Smooth muscle cell (in vitro differentiated cells): Measurements from ENCODE around the gene PCDHGB6. TPM values are rescaled to one million over a fixed set of nuclear protein-coding genes. Genes with fewer than 3 reads are reported as not detected.

Experiments used
- DNase-seq: peaks from one replicate; lab custom pipeline; 2025; ENCODE audit not compliant: unreplicated experiment; lab: John Stamatoyannopoulos, UW
- H2AFZ ChIP-seq: fragments of 200-600 bp; sonication (generic); 2 replicates; pipeline ENCODE4 v1.6.0; 2016; ENCODE audit warnings: antibody characterized with exemption, low read depth, mild to moderate bottlenecking
- H3F3A ChIP-seq: fragments of 200-600 bp; sonication (generic); 2 replicates; pipeline ENCODE4 v1.6.0; 2017; ENCODE audit warnings: antibody characterized with exemption, low read depth
- H3K27ac ChIP-seq: fragments of 200-600 bp; sonication (generic); 2 replicates; pipeline ENCODE4 v1.5.1; 2016; ENCODE audit warnings: low read depth, mild to moderate bottlenecking
- H3K27me3 ChIP-seq: fragments of 200-600 bp; sonication (generic); 2 replicates; pipeline ENCODE4 v1.6.1; 2016; ENCODE audit warnings: low read depth, mild to moderate bottlenecking
- H3K36me3 ChIP-seq: fragments of 200-600 bp; sonication (generic); 2 replicates; pipeline ENCODE4 v1.5.1; 2016; ENCODE audit warnings: low read depth
- H3K4me1 ChIP-seq: fragments of 200-600 bp; sonication (generic); 2 replicates; pipeline ENCODE4 v1.5.1; 2016; ENCODE audit warnings: low read depth
- H3K4me2 ChIP-seq: fragments of 200-600 bp; sonication (generic); 2 replicates; pipeline ENCODE4 v1.6.0; 2016; ENCODE audit warnings: mild to moderate bottlenecking
- H3K4me3 ChIP-seq: fragments of 200-600 bp; sonication (generic); 2 replicates; pipeline ENCODE4 v1.5.1; 2016; ENCODE audit warnings: mild to moderate bottlenecking
- H3K79me2 ChIP-seq: fragments of 200-600 bp; sonication (generic); 2 replicates; pipeline ENCODE4 v1.6.0; 2016; ENCODE audit warnings: low read depth, mild to moderate bottlenecking
- H3K9ac ChIP-seq: fragments of 200-600 bp; sonication (generic); 2 replicates; pipeline ENCODE4 v1.6.0; 2016; ENCODE audit warnings: low read depth
- H3K9me3 ChIP-seq: fragments of 200-600 bp; sonication (generic); replicated peaks from 2 replicates; pipeline ENCODE4 v1.5.1; 2016; ENCODE audit warnings: low read depth
- H4K20me1 ChIP-seq: fragments of 200-600 bp; sonication (generic); 2 replicates; pipeline ENCODE4 v1.6.0; 2016; ENCODE audit warnings: low read depth
- CTCF ChIP-seq: fragments of 200-600 bp; sonication (generic); IDR thresholded peaks from 2 replicates; pipeline ENCODE4 v1.5.1; 2017; ENCODE audit warnings: borderline replicate concordance, mild to moderate bottlenecking, antibody characterized with exemption; ENCODE audit not compliant: insufficient read depth, poor library complexity, severe bottlenecking
- WGBS: methylation state at CpG from one replicate; pipeline ENCODE4 v1.1.7; 2016; ENCODE audit warnings: low lambda C conversion rate; 5-methylcytosine and 5-hydroxymethylcytosine counted together
- polyA plus RNA-seq: library from polyadenylated mRNA; unstranded; fragments of >200 nt; fragmentation: Nextera tagmentation; extraction: Ambion mirVana; gene quantifications from 2 replicates; pipeline ENCODE4 v1.2.1, GENCODE V29; 2016
- total RNA-seq: library from RNA; depleted of rRNA; stranded (reverse); fragments of >200 nt; gene quantifications from 2 replicates; pipeline ENCODE4 v1.2.3, GENCODE V29; 2014

The PCDHGB6 gene
- total and polyA plus RNA-seq, 2 experiments from 2014 or later = 12.3 to 17.1 TPM

DNA sequence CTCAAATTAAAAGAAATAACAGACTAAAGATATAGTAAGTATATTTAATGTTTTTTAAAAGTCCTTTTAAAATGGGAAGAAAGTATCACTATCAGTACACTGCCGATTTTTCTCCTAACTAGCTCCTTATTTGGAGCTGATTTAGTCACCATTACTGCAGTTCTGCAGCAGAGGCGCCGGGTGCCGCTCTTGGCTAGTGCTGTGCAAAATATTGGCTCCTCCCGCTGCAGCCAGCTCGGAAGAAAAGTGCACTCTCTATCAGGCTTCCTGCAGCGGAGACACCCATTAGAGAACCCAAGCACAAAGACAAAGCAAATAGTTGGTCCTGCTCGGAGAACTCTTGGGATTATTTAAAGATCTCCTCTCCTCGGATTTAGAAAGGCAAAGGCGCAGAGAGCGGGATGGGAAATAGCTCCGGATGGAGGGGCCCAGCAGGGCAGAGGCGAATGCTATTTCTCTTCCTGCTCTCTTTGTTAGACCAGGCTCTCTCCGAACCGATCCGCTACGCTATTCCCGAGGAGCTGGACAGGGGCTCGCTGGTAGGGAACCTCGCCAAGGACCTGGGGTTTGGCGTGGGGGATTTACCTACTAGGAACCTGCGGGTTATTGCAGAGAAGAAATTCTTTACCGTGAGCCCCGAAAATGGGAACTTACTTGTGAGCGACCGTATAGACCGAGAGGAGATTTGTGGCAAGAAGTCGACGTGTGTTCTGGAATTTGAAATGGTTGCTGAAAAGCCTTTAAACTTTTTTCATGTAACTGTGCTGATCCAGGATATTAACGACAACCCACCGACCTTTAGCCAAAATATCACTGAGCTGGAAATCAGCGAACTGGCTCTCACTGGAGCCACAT, 37.6 kb upstream of the PCDHGB6 start, which contains the start of gene PCDHGB3:
TSS of gene PCDHGB3 (plus strand) at position 249 of the 855 bp plus-strand sequence. CDS start at position 402, 153 bp downstream.
- H3K4me1 ChIP-seq = no peaks in the 10 kb centered on the region
- no peaks in the 10 kb centered on the region for H3F3A ChIP-seq
- 89% methylated on average over 32 of the region's 32 CpGs for WGBS
- H2AFZ ChIP-seq = no peak within 1 kb of the TSS
- no peaks in the 10 kb centered on the region for H3K27me3 ChIP-seq
- no peak for DNase-seq
- peaks cover 15% of the 10 kb centered on the region for H3K9me3 ChIP-seq
- no peak within 1 kb of the TSS for H3K27ac ChIP-seq
- no peaks in the 10 kb centered on the region for H4K20me1 ChIP-seq
- no peak for TF ChIP-seq CTCF
- no peaks in the 10 kb centered on the region for H3K36me3 ChIP-seq
- H3K4me2 ChIP-seq = no peak within 1 kb of the TSS
- no peaks in the 10 kb centered on the region for H3K79me2 ChIP-seq
- H3K4me3 ChIP-seq = no peak within 1 kb of the TSS
- no peak within 1 kb of the TSS for H3K9ac ChIP-seq

DNA sequence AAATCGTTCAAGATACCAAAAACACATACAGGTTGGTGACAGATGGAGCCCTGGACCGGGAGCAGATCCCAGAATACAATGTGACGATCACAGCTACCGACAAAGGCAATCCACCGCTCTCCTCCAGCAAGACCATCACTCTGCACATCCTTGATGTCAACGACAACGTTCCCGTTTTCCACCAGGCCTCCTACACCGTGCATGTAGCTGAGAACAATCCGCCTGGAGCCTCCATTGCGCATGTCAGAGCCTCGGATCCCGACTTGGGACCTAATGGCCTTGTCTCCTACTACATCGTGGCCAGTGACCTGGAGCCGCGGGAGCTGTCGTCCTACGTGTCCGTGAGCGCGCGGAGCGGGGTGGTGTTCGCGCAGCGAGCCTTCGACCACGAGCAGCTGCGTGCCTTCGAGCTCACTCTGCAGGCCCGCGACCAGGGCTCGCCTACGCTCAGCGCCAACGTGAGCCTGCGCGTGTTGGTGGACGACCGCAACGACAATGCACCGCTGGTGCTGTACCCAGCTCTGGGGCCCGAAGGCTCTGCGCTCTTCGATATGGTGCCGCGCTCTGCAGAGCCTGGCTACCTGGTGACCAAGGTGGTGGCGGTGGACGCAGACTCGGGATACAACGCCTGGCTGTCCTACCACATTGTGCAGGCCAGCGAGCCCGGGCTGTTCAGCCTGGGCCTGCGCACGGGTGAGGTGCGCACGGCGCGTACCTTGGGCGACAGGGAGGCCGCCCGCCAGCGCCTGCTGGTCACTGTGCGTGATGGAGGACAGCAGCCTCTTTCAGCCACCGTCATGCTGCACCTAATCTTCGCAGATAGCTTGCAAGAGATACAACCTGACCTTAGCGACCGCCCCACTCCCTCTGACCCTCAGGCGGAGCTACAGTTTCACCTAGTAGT, 36.0 kb upstream of the PCDHGB6 start:
- H3K4me1 ChIP-seq = no peaks in the 10 kb centered on the region
- no peaks in the 10 kb centered on the region for H3F3A ChIP-seq
- no peak overlapping the region for H2AFZ ChIP-seq
- H4K20me1 ChIP-seq = no peaks in the 10 kb centered on the region
- peaks cover 10% of the 10 kb centered on the region for H3K9me3 ChIP-seq
- no peak overlapping the region for H3K27ac ChIP-seq
- no peaks in the 10 kb centered on the region for H3K79me2 ChIP-seq
- no peak overlapping the region for H3K9ac ChIP-seq
- no peaks in the 10 kb centered on the region for H3K27me3 ChIP-seq
- H3K4me2 ChIP-seq = no peak overlapping the region
- DNase-seq = no peak
- 96% methylated on average over 69 of the region's 69 CpGs for WGBS
- H3K36me3 ChIP-seq = no peaks in the 10 kb centered on the region
- no peak overlapping the region for H3K4me3 ChIP-seq
- no peak for TF ChIP-seq CTCF

GRCh38 chr5:141373673-141374317, 34.0 kb upstream of the PCDHGB6 start, which contains the start of gene PCDHGA6:
TSS of gene PCDHGA6 (plus strand) at chr5:141373891. CDS start at chr5:141374084, 193 bp downstream.
- H3K4me3 ChIP-seq = no peak within 1 kb of the TSS
- H3K27me3 ChIP-seq = no peaks in the 10 kb centered on the region
- H3F3A ChIP-seq = no peaks in the 10 kb centered on the region
- no peak for TF ChIP-seq CTCF
- H2AFZ ChIP-seq = no peak within 1 kb of the TSS
- 95% methylated on average over 27 of the region's 27 CpGs for WGBS
- H4K20me1 ChIP-seq = no peaks in the 10 kb centered on the region
- DNase-seq = no peak
- H3K4me2 ChIP-seq = no peak within 1 kb of the TSS
- peaks cover 14% of the 10 kb centered on the region for H3K9me3 ChIP-seq
- no peak within 1 kb of the TSS for H3K9ac ChIP-seq
- H3K36me3 ChIP-seq = no peaks in the 10 kb centered on the region
- H3K79me2 ChIP-seq = no peaks in the 10 kb centered on the region
- no peaks in the 10 kb centered on the region for H3K4me1 ChIP-seq
- no peak within 1 kb of the TSS for H3K27ac ChIP-seq
